Activated CD4-positive, CD25-positive, alpha-beta regulatory T cell treated with anti-CD3 and anti-CD28 coated beads, Interleukin-2, amount 50 U/mL, for 72 hours (primary cell): ENCODE measurements around the gene PHACTR2.

Experiments used
- DNase-seq: peaks from one replicate; pipeline ENCODE4 v3.0.0; 2021

PHACTR2 gene

GRCh38 chr6:143743301-143744166 is 65.8 kb downstream of the PHACTR2 start:
- DNase-seq = no peak

GRCh38 chr6:143744551-143745165 is 66.9 kb downstream of the PHACTR2 start:
- no peak for DNase-seq

GRCh38 chr6:143745166-143746133 is 67.7 kb downstream of the PHACTR2 start:
- no peak for DNase-seq

- no peak for DNase-seq
Observed at GRCh38 chr6:143746202-143747119, 68.7 kb downstream of the PHACTR2 start.

- DNase-seq = no peak
Observed at GRCh38 chr6:143747347-143747842, 69.6 kb downstream of the PHACTR2 start.

GRCh38 chr6:143749891-143750290 is 72.1 kb downstream of the PHACTR2 start:
- DNase-seq = no peak

GRCh38 chr6:143750877-143751276 is 73.1 kb downstream of the PHACTR2 start:
- no peak for DNase-seq

GRCh38 chr6:143752459-143752858 is 74.7 kb downstream of the PHACTR2 start:
- no peak for DNase-seq

GRCh38 chr6:143753678-143754077 is 75.9 kb downstream of the PHACTR2 start:
- DNase-seq = no peak

GRCh38 chr6:143754204-143754603 is 76.4 kb downstream of the PHACTR2 start:
- no peak for DNase-seq

GRCh38 chr6:143755301-143755744 is 77.6 kb downstream of the PHACTR2 start:
- DNase-seq = no peak

GRCh38 chr6:143757346-143757832 is 79.6 kb downstream of the PHACTR2 start:
- DNase-seq = no peak

GRCh38 chr6:143758551-143758950 is 80.8 kb downstream of the PHACTR2 start:
- DNase-seq = no peak

- DNase-seq = no peak
Observed at GRCh38 chr6:143759666-143760065, 81.9 kb downstream of the PHACTR2 start.

GRCh38 chr6:143761074-143761473 is 83.3 kb downstream of the PHACTR2 start:
- DNase-seq = no peak

GRCh38 chr6:143762126-143762525 is 84.4 kb downstream of the PHACTR2 start:
- no peak for DNase-seq

GRCh38 chr6:143765422-143766184 is 87.8 kb downstream of the PHACTR2 start:
- no peak for DNase-seq

- no peak for DNase-seq
Observed at GRCh38 chr6:143766185-143766553, 88.4 kb downstream of the PHACTR2 start.

GRCh38 chr6:143767433-143767832 is 89.7 kb downstream of the PHACTR2 start:
- DNase-seq = no peak

GRCh38 chr6:143772116-143773086 is 94.6 kb downstream of the PHACTR2 start:
- no peak for DNase-seq
